GM19023 (cell line): Measurements from ENCODE around the gene BCAS3.
"Not testable (repeated sequence)": the region's sequence is repeated elsewhere in the genome, so short reads cannot be mapped to it uniquely, and the experiment has no call there.

Source experiments
- ATAC-seq: cut with Tn5 transposase; IDR thresholded peaks from one replicate; pipeline ENCODE4 v1.9.1; 2021; ENCODE audit warnings: mild to moderate bottlenecking, moderate library complexity; ENCODE audit not compliant: unreplicated experiment

BCAS3 gene

DNA sequence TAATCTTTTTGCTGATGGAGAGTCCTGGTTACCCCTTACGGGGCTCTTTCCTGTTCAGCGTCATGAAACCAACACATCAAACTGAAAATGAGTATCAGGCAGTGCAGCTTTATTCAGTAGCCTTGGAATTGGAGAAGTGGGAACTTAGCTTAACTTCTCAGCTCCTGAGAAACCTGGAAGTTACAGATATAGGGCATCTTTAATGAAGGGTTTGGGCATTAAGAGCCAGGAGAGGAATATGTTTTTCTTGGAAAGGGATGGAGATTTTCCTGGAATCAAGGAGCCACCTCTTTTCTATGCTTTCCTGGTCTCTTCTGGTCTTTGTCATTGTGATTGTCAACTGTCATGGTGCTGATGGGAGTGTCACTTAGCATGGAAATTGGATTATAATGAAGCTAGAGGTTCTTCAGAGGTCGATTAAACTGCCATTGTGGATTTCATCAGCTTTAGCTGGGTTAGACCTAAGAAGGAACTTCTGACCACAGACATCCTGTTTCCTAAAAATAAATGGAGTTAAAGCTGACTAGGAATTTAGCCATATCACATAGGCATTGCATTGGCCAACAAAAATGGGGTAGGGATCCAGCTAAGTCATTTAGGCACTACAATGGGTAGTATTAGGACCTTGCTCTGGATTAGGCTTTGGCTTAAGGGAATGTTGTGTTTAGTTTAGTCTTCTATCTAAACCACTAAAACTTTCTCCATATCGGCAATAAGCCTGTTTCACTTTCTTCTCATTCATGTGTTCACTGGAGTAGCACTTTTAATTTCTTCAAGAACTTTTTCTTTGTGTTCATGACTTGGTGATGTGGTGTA is 186.4 kb downstream of the BCAS3 start:
- no peak for ATAC-seq

DNA sequence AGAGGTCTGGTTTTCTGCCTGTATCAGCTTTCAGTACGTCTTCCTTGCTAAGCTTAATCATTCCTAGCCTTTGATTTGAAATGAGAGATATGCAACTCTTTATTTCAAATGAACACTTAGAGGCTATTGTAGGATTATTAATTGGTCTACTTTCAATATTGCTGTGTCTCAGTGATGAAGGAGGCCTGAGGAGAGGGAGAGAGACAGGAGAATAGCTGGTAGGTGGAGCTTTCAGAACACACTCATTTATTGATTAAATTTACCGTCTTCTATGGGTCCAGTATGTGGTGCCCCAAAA is 187.0 kb downstream of the BCAS3 start:
- no peak for ATAC-seq

DNA sequence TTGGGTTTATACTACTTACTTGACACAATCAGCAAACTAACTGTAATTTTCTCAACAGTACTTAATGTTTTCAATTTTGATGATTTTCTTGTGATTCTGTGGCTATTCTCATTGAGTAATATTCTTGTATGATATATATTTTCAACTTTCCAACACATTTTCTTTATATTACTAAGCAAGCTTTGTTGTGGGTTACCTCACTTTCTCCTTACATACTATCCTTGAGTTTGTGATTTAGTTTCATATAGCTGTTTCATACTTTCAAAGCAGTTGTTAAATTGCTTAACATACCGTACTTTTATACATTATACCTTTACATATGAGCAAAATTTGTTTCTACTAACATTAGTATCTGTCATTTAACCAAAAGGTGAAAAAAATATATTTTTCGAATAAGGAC is 197.1 kb downstream of the BCAS3 start:
- ATAC-seq, result no peak

DNA sequence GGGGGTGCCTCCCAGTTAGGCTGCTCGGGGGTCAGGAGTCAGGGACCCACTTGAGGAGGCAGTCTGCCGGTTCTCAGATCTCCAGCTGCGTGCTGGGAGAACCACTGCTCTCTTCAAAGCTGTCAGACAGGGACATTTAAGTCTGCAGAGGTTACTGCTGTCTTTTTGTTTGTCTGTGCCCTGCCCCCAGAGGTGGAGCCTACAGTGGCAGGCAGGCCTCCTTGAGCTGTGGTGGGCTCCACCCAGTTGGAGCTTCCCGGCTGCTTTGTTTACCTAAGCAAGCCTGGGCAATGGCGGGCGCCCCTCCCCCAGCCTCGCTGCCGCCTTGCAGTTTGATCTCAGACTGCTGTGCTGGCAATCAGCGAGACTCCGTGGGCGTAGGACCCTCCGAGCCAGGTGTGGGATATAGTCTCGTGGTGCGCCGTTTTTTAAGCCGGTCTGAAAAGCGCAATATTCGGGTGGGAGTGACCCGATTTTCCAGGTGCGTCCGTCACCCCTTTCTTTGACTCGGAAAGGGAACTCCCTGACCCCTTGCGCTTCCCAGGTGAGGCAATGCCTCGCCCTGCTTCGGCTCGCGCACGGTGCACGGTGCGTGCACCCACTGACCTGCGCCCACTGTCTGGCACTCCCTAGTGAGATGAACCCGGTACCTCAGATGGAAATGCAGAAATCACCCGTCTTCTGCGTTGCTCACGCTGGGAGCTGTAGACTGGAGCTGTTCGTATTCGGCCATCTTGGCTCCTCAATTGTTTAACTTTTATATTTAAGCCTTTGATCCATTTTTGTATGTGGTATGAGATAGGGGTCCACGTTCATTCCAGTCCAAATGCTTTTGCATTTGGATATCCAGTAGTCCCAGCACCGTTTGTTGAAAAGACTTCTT is 209.3 kb downstream of the BCAS3 start:
- ATAC-seq, result not testable (repeated sequence)

DNA sequence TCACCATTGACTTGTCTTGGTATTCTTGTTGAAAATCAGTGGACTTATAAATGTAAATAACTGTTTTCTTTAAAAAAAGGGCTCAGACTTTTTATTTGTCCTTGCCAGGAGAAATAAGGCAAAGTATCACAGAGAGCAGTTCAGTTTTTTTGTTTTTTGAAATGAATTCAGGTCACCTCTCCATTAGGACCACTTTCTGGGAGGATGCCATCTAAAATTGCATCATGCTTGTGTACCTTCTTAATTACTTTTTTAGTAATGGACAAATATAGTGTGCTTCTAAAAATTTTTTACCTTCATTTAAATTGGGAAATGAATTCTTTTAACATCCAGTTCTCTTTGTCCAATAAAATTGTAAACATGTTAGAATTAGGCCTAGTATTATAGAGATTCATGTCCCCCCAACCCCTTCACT is 210.0 kb downstream of the BCAS3 start:
- ATAC-seq, result no peak

DNA sequence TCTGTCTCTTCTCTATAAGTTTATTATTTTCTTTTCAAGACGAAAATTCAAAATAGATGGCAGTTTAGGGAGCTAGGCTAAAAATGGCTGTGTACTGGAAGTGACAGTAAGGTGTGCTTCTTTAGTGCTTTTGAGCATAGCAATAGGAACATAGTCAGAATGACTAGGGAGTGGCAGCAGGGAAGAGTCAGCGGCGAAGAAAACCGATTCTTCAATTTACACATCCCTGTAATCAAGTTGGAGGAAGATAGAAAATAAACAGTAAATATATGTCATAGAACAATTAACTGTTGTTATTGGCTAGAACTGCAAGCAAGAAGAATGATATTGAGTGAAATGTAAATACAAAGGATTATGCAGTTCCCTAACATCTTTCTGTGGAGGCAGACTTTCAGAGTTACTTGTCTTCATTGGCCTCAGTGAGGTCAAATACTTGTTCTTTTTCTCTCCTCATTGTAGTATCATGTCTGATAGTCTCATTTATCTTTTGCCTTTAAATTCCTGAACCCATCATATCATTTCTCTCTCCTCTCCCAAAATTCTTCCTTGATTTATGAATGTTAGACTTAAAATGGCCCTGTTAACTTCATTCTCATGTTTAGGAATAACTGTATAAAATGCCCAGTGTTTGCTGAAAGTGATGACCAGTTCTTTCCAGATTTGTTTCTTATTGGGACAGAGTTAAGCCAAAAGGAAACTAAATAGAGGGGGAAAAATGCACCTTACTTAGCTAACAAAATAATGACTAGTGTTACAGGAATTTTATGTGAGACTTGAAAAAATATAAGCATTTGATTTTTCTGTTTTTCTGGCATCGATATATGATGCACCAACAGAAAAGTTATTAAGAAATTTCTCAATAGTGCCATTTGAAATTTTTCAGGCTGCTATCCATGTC is 211.4 kb downstream of the BCAS3 start:
- no peak for ATAC-seq

DNA sequence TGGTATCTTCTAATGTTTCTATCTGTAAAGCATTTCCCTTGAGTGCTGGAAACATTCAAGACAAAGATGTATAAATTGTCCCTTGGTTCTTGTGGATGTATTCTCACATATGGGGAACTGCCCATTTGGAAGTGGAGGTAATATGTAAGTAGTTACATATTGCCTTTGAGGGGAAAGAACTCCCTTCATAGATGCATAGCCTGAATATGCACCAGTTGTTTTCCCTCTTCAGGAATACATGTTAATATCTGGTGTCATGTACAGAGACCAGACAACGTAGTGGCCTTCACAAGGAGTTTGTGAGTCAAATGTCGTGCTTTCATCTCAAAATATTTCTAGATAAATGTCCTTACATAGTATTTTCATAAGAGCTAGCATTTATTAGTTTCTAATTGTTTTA is 213.5 kb downstream of the BCAS3 start:
- no peak for ATAC-seq

DNA sequence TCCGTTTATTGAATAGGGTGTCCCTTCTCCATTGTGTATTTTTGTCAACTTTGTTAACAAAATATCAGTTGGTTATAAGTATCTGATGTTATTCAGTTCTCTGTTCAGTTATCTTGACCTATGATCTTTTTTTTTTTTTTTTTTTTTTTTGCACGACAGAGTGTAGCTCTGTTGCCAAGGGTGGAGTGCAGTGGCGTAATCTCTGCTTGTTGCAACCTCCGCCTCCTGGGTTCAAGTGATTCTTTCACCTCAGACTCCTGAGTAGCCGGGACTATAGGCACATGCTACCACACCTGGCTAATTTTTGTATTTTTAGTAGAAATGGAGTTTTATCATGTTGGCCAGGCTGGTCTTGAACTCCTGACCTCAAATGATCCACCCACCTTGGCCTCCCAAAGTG is 215.8 kb downstream of the BCAS3 start:
- ATAC-seq, result no peak

DNA sequence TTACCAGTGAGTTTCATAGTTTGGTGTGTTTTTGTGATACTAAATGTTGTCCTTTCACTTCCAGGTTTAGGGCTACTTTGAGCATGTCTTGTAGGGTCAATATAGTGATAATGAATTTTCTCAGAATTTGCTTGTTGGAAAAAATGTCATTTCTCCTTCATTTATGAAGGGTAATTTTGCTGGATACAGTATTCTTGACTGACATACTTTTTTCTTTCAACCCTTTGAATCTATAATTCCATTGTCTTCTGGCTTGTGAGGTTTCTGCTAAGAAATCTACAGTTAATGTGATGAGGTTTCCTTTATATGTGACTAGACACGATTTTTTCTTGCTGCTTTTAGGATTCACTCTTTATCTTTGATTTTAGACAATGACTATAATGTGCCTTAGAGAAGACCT is 219.3 kb downstream of the BCAS3 start:
- no peak for ATAC-seq

DNA sequence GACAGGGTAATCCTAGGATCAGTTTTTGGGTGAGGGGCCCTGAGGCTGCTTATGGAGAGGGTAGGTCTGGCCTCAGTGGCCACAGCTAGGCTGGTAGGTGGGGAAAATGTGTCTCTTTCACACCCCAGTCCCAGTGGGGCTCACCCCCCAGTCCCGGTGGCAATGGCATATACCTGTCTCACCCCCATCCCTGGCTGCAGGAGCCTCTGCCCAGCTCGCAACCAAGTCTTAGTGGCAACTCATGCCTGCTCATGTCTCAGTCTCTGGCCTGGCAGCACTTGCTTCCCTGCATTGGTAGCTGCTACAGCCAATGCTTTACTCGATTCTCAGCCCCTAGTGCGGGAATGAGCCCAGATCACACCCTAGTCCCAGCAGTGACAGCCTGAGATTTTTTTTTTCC is 221.5 kb downstream of the BCAS3 start:
- ATAC-seq, result no peak

DNA sequence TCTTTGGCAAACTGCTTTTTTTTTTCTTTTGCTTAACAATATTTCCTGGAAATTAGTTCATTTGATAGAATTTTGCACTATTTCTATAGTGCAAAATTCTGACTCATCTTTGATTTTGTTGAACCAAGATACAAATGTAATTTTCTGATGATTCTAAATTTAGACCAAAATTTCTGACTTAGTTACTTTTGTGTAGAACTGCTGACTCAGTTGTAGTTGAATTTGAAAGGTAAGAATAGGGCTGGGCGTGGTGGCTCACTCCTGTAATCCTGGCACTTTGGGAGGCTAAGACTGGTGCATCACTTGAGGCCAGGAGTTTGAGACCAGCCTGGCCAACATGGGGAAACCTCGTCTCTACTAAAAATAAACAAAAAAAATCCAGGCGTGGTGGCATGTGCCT is 223.0 kb downstream of the BCAS3 start:
- ATAC-seq, result no peak

DNA sequence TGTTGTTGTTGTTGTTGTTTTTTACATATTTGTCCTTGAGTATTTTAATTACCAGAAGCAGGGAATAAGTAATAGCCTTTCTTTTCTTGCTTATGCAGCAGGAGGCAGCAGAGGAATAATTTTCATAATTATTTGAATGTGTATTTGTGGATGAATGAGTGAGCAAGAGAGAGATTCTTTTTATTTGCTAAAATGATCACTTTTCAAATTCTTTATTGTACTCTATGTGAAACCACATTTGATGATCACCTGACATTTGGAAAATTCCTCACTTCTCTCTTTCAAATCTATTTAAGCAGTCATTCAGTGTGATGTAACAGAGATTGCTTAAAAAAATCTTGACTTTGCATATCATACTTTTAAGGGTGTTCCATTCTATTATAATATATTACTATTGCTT is 223.6 kb downstream of the BCAS3 start:
- no peak for ATAC-seq

DNA sequence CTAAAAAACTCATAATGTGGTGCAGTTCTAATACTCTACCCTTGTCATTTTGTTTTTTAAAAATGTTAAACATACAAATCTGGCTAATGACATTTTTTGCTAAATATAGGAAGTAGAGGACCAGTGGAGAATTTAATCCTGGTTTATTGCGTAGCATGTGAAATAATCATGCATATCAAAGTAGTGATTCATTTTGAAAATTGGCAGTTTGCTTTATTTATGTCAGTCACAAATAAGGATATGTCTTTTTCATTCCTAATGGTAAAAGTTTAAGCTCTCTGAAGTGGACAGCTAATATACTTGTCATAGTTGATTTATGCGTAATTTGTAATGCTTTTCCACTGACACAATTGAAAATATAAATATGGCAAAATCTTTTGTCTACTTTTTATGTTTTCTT is 224.2 kb downstream of the BCAS3 start:
- no peak for ATAC-seq

DNA sequence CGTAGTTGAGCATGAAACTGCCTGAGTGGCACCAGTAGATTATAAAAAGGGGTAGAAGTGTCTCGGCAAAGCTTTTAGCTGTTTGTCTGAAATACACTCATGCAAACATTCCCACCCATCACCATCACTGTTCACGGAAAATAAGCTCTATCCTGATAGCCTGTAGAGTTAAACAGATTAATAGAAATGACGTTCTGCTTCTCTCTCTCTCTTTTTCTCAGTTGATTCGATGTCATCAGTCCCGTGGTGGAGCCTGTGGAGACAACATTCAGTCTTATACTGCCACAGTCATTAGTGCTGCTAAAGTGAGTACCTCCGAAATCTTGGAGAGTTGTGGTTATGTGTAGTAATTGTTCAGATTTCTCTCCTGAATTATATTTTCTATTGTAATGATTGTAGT is 224.7 kb downstream of the BCAS3 start:
- ATAC-seq, result no peak

DNA sequence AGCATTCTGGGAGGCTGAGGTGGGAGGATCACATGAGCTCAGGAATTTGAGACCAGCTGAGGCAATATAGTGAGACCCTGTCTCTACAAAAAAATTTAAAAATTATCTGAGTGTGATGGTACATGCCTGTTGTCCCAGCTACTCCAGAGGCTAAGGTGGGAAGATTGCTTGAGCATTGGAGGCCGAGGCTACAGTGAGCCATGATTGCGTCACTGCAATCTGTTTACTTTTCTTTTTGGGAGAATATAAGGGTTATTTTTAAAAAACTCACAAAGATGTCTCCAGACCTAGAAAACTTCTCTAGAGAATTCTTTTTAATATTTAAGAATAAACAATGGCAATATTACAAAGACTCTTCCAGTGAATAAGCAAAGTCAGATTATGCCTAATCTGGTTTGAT is 226.9 kb downstream of the BCAS3 start:
- ATAC-seq, result no peak

DNA sequence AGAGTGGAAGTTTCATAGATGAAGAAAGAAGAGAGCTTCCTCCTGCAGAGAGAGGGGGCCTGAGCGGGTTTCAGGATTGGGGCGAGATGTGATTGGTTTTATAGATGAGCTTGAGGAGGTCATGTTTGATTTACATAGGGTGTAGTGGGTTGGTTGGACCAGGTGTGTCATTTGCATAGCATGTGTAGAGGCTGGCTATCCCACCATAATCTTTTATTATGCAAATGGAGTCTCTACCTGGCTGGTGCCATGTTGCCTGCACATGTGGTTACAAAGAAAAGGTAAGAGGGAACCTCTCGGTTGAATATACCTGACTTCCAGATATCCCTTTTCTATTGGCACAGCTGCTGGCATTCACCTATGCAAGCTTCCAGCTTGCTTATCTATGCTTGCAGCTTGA is 228.1 kb downstream of the BCAS3 start:
- no peak for ATAC-seq

DNA sequence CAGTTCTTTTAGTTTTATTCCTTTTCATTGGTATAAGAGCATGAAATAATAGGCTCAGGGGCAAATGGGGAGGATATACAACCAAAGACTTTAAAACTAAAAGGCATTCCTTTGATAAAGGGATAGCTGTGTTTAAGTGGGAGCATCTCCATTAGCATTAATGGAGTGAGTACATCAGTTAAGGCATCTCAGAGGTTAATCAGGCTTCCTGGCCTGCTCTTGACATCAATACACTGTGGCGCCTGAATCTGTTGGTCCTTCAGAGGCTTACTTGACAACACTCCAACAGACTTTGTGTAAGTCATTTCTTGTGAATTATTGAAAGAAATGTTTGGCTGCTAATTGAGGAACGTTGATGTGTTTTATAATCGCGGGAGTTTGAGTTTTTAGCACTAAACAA is 230.7 kb downstream of the BCAS3 start:
- ATAC-seq, result no peak

DNA sequence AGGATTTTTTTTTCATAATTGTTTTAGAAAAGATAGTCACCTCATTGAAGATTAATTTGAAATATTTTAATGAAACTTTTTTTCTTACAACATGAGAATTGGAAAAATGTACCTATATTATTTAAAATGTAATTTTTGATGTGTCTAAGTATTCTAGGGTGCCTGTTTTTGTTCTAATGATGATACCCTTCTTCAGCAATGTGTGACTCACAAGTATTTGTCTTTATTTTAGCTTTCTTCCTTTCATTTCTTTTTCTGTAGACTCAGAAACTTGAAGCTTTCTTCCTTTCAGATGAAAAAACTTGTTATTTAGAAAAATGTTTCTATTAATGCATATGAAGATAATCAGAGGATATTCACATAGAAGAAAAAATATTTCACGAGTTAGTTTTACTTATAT is 231.8 kb downstream of the BCAS3 start:
- no peak for ATAC-seq

DNA sequence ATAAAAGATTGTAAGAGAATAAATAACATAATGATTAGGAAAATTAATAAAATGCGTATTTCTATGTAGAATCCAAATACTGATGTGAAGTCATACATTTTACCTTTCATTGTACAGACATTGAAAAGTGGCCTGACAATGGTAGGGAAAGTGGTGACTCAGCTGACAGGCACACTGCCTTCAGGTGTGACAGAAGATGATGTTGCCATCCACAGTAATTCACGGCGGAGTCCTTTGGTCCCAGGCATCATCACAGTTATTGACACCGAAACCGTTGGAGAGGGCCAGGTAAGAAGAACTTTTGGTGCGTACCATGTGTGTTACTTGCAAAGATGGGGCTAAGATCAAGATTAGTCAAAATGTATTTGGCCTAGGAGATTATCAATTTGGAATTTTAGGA is 232.8 kb downstream of the BCAS3 start:
- ATAC-seq, result no peak

DNA sequence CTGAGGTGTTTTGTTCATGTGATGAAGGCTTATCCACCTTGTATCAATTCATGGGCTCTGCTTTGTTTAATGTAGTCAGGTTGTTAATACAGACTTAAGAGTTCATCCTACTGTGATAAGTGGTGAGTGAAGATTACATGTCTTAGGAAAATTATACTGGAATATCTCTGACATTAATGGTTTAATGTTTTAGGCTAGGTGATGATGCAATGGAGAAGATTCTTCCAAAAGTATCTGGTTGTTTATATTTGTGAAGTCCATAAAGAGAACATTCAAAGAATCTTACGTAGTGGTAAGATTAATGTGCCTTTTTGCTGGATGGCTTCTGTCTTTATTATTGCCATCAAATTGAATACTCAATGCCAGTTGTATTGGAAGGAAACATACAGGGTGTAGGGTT is 236.4 kb downstream of the BCAS3 start:
- no peak for ATAC-seq

DNA sequence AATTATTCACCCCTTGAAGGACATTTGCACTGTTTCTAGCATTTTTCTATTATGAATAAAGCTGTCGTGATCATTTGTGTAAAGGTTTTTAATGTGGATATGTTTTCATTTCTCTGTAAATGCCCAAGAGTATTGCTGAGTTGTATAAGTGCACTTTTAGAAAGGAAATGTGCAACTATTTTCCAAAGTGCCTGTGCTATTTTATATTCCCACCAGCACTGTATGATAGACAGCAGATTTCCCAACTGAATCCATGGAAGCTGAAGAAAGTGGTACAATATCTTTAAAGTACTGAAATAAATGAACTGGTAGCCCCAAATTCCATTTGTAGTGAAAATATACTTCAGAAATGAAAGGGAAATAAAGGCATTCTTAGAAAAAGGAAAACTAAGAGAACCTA is 238.4 kb downstream of the BCAS3 start:
- ATAC-seq, result no peak
